ENCODE results near the gene STARD5.

- TF ChIP-seq CTCF (IDR thresholded peaks at IDR 0.05) (no peak), EZH2 (IDR thresholded peaks at IDR 0.05; ENCODE audit: borderline replicate concordance, insufficient read depth, low read depth, low read length, poor library complexity, severe bottlenecking) (no peak)
Measured at GRCh38 chr15:81356252-81356651, 32.3 kb upstream of the STARD5 start.

Measured in B cell (primary cell).